T-helper 22 cell (primary cell): ENCODE results near the gene SCN4A.
"Not testable (repeated sequence)": the region's sequence is repeated elsewhere in the genome, so short reads cannot be mapped to it uniquely, and the experiment has no call there.

Experiments
- DNase-seq: peaks from one replicate; pipeline ENCODE4 v3.0.0-alpha.2; 2020; ENCODE audit warnings: low read depth

SCN4A gene

GRCh38 chr17:63984651-63985386, 12.1 kb upstream of the SCN4A start:
- DNase-seq = peak; percentile 46

DNA sequence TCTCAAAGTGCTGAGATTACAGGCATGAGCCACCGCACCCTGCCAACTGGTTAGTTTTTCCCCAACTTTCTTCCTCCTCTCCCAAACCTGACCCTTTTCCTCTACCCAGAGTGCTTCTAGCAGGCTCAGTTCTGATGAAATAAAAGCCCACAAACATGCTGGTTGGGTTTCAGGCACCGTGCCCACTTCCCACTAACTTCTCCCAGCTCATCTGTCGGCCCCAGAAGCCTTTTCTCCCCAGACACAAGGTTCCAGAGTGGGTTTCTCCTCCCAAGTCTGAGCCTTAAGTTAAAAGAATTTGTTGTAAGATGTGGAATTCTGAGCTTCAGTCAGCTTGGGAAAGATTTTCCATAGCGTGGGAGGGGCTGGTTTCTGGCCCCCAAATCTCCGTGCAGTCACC, 11.5 kb upstream of the SCN4A start:
- DNase-seq = no peak

- DNase-seq = no peak
These were observed 10.6 kb upstream of the SCN4A start for GRCh38 chr17:63983320-63983719.

- DNase-seq = not testable (repeated sequence)
These were observed 9.9 kb upstream of the SCN4A start for GRCh38 chr17:63982641-63983040.

- no peak for DNase-seq
These were observed 5.8 kb upstream of the SCN4A start for GRCh38 chr17:63978272-63979200.

DNA sequence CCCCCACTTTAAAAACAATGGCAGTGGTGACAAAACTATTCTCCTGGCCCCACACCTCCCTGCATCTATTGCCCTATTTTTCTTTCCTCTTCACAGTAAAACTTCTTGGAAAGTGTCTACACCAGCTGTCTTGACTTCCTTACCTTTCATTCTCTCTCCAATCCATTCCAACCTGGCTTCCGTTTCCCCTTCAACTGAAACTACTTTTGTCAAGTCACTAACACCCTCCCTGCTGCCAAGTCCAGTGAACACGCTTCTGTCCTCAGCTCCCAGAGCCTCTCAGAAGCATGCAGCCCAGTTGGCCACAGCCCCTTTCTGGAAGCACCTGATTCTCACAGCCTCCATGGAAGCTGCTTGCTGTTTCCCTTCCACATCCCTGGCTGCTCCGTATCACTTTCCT, 4.0 kb upstream of the SCN4A start:
- no peak for DNase-seq

DNA sequence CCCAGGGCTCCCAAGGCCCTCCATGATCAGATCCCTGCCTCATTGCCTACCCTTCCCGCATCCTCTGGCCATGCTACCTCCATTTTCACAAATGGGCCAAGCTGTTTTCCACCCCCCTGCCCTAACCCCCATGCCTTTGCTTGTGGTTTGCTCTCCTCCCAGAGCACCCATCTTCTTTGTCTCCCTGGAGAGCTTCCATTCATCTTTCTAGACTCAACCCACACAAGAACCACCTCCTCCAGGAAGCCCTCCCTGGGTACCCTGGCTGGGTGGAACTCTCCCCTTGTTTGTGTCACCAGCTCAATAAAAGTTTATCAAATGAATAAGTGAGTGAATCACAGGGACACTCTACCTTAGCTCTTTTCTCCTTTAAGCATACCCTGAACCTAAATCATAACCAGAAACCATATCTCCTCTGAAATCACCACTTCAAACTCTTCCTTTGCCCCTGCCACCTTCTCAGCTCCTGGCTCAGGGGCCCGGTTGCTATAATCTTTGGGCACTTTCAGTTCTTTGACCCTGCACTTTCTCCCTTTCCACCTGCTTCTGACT, 2.9 kb upstream of the SCN4A start:
- no peak for DNase-seq

GRCh38 chr17:63974594-63975192, 2.0 kb upstream of the SCN4A start:
- no peak for DNase-seq

DNA sequence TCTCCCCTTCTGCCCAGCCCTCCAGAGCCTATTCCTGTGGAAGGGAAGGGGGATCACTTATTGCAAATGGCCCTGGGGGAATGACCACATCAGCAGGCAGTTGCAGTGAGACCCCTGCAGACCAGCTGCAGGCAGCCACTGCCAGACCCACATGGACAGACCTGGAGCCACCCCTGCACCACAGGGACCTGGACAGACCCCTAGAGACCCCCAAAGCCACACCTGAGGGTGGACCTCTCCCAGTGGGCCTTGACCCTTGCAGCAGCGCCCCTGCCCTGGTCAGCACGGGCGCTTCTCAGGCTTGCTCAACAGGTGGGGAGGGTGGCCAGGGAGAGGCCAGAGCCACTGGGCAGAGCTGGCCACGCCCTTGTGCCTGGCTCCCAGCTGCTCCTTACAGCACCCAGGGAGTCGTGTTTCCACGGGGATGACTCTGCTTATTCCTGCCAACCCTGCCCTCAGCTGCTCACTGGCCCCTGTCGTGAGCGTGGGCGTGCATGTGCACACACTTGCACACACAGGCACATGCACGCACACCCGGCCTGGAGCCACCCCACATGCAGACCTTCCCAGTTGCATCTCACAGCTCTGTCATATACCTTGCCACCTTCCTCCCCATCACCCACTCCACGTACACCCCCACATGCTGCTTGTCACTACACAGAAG, 1.3 kb upstream of the SCN4A start:
- no peak for DNase-seq

DNA sequence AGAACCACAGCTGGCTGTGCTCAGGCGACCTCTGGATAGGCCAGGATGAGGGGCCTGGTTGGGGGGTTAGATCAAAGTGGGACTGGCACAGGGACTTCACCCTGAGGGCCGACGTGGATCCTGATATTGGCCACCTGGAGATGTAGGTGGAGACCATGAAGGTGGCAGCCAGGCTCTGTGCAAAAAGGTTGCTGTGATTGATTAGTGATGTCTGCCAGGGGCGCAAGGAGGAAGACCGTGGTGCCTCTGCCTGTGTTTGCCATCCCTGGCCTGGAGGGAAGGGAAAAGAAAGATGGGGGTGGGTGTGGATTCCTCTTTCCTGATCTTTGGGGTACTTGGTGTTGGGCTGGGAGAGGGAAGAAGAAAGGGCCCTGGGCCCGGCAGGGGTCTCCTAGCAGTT, 529 bp upstream of the SCN4A start:
- DNase-seq = no peak

- DNase-seq = no peak
These were observed 3.4 kb downstream of the SCN4A start for GRCh38 chr17:63969278-63969677.

DNA sequence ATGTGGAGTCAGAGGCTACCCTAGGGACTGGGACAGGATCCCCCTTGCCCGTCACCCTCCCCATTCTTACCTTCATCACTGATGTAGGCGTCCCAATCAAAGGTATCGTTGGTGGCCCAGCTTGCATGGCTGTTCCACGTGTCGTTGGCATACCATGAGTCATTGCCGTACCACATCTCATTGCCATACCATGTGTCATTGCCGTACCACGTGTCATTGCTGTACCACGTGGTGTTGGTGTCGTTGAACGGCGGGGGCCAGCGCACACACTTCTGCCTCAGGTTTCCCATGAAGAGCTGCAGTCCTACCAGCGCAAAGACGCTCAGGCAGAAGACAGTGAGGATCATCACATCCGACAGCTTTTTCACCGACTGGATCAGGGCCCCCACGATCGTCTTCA, 4.8 kb downstream of the SCN4A start:
- DNase-seq = no peak

GRCh38 chr17:63966646-63967264, 6.0 kb downstream of the SCN4A start:
- DNase-seq = no peak

DNA sequence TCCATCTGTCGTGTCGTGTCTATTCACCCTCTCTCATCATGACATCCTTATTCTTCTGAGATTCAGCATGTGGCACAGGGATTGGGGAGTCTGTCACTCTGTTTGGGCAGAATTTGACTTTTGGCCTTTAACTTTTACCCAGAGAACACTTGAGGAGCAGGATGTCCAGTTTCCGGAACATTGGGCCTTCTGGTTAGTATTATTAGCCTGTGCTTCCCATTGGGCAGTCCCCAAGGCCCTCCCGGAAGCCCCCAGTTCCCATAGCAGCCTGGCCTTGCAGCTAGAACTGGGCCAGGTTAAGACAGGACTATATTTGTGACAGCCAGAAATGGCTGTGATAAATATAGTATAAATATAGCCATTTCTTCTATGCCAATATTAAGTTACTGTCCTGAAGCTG, 9.6 kb downstream of the SCN4A start:
- DNase-seq = no peak

GRCh38 chr17:63962298-63962744, 10.4 kb downstream of the SCN4A start:
- DNase-seq = no peak

DNA sequence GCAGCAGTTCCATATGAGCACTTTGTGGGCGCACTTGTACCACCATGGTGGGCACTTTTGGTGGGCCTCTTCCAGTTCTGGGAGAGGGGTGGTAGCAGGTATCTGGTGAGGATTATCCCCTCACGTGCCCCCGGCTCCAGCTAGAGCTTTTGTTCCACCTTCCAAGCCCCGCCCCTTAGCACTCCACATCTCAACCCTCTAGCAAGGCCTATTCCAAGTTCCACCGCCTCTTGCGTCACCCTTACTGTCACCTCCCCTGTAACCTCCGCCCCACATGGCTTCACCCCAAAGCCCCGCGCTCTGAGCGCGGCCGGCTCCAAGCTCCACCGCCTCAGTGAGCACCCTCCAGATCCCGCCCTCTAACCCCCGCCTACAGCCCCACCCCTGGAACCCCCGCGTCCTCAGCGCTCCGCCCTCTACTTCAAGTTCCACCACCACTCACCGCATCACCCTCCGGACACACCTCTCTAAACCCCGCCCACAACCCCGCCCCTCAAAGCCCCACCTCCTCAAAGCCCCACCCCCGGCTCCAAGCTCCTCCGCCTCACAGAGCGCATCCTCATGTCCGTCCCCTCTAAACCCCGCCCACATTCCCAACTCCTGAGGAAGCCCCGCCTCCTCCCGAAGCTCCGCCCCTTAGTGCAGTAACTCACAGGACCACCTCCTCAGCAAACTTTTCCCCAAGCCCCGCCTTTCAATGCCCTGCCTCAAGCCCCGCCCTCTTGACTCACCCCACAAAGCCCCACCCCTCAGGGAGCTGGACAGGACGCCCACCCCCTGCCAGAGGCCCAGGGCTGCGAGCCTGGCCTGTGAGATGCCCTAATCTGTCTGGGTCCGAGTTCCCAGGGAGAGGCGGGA, 11.1 kb downstream of the SCN4A start:
- DNase-seq = peak; percentile 39

GRCh38 chr17:63960430-63960829, 12.3 kb downstream of the SCN4A start:
- DNase-seq = no peak

DNA sequence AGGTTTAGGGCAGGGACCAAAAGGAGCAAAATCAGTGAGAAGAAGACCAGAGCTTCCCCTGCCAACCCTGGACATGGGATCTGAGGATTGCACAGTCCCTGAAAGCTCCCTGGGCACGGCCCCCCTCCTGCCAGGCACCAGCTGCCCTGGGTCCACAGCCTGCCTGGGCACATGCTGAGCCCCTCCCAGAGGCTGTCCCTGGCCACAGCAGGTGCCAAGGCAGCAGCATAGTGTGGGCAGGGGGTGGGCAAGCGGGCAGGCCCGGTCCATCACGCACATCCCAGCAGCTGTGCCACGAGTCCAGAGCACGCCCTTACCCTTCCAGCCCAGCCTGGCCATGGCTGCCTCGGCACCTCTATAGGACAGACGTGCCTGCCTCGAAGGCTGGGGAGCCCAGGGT, 12.7 kb downstream of the SCN4A start:
- DNase-seq = no peak

DNA sequence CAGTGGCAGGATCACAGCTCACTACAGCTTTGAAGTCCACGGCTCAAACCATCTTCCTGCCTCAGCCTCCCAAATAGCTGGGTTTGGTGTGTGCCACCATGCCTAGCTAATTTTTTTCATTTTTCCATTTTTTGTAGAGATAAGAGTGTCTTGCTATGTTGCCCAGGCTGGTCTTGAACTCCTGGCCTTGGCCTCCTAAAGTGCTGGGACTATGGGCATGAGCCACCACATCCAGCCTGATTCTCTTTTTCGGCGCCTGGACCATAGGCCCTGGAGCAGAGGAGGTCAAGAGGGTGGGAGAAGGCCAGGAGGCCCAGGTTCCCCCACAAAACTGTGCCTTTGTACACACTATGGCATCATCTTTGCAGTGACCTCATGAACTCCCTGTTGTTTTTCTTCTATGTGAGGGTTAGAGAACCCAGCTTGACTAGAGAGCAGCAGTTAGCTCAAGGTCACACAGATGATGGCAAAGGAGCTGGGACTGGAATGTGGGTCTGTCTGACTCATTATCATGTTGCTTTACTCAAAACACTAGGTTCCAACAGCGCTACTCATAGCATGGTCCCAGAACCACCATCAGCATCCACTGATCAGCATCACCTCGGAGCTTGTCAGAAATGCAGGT, 16.3 kb downstream of the SCN4A start:
- DNase-seq = no peak

GRCh38 chr17:63955791-63956190, 16.9 kb downstream of the SCN4A start:
- DNase-seq = no peak
